Measurements from ENCODE around the gene CCZ1.
"Not testable (repeated sequence)": the region's sequence is repeated elsewhere in the genome, so short reads cannot be mapped to it uniquely, and the experiment has no call there.

Gene CCZ1

GRCh38 chr7:5898480-5899224 is at the start of gene CCZ1:
CCZ1 (plus strand) TSS chr7:5898733; CDS start chr7:5898800, 67 bp downstream.
- peak; percentile 71 for DNase-seq

- DNase-seq, result no peak
These were observed 47.6 kb upstream of the CCZ1 start for GRCh38 chr7:5850944-5851343.

GRCh38 chr7:5854738-5855137 is 43.8 kb upstream of the CCZ1 start:
- no peak for DNase-seq

- not testable (repeated sequence) for DNase-seq
These were observed 41.4 kb upstream of the CCZ1 start for GRCh38 chr7:5857041-5857575.

- peak; percentile 66 for DNase-seq
These were observed 40.0 kb upstream of the CCZ1 start for GRCh38 chr7:5858494-5858893.

- not testable (repeated sequence) for DNase-seq
These were observed 37.3 kb upstream of the CCZ1 start for GRCh38 chr7:5861281-5861680.

GRCh38 chr7:5862753-5863366 is 35.7 kb upstream of the CCZ1 start:
- DNase-seq, result not testable (repeated sequence)

- DNase-seq, result not testable (repeated sequence)
These were observed 33.1 kb upstream of the CCZ1 start for GRCh38 chr7:5865279-5865931.

GRCh38 chr7:5867060-5867459 is 31.5 kb upstream of the CCZ1 start:
- DNase-seq, result no peak

GRCh38 chr7:5868928-5869341 is 29.6 kb upstream of the CCZ1 start:
- not testable (repeated sequence) for DNase-seq

GRCh38 chr7:5869691-5870090 is 28.8 kb upstream of the CCZ1 start:
- DNase-seq, result no peak

GRCh38 chr7:5870311-5870710 is 28.2 kb upstream of the CCZ1 start:
- DNase-seq, result no peak

GRCh38 chr7:5872326-5872725 is 26.2 kb upstream of the CCZ1 start:
- no peak for DNase-seq

- not testable (repeated sequence) for DNase-seq
These were observed 18.9 kb upstream of the CCZ1 start for GRCh38 chr7:5879591-5879990.

- DNase-seq, result not testable (repeated sequence)
These were observed 18.4 kb upstream of the CCZ1 start for GRCh38 chr7:5880106-5880505.

GRCh38 chr7:5884431-5884830 is 14.1 kb upstream of the CCZ1 start:
- DNase-seq, result not testable (repeated sequence)

GRCh38 chr7:5888021-5888420 is 10.5 kb upstream of the CCZ1 start:
- DNase-seq, result not testable (repeated sequence)

- not testable (repeated sequence) for DNase-seq
These were observed 8.3 kb upstream of the CCZ1 start for GRCh38 chr7:5890244-5890643.

GRCh38 chr7:5892498-5892897 is 6.0 kb upstream of the CCZ1 start:
- DNase-seq, result no peak

GRCh38 chr7:5897369-5897919 is 1.1 kb upstream of the CCZ1 start:
- DNase-seq, result not testable (repeated sequence)

- not testable (repeated sequence) for DNase-seq
These were observed 4.5 kb downstream of the CCZ1 start for GRCh38 chr7:5903002-5903401.

- not testable (repeated sequence) for DNase-seq
These were observed 6.2 kb downstream of the CCZ1 start for GRCh38 chr7:5904726-5905125.

GRCh38 chr7:5908835-5909234 is 10.3 kb downstream of the CCZ1 start:
- not testable (repeated sequence) for DNase-seq

Data from CD4-positive, alpha-beta T cell treated with Interferon gamma for 1 hour (primary cell).